HCT116 (cell line): ENCODE data around the gene MINAR1. TPM values are rescaled to one million over a fixed set of nuclear protein-coding genes. Genes with fewer than 3 reads are reported as not detected.

ENCODE experiments used
- ATAC-seq: fragments of 200-7000 bp; cut with Tn5 transposase; 2 replicates; pipeline ENCODE4 v1.9.1; 2020; ENCODE audit warnings: mild to moderate bottlenecking, moderate library complexity
- BruUV-seq: library from RNA; stranded (reverse); fragments of 400-500 nt; replicated peaks from 2 replicates; lab custom pipeline; 2021; lab: Mats Ljungman, UMichigan
- CTCF ChIA-PET: fragments of 300-600 bp; sonication (Branson Sonifier 250); formaldehyde crosslinking; loops from one replicate; lab custom pipeline; 2021; ENCODE audit warnings: antibody characterized with exemption; lab: Charles Lee
- POLR2A ChIA-PET: fragments of 300-600, 350-600 bp; sonication (Branson Sonifier 250); formaldehyde crosslinking; loops from one replicate; lab custom pipeline; 2021; ENCODE audit warnings: antibody characterized with exemption; lab: Charles Lee
- RAD21 ChIA-PET, 2 experiments: fragments of 300-600 bp; sonication (Branson Sonifier 250); formaldehyde crosslinking; loops; one replicate each; lab custom pipeline; 2023; ENCODE audit warnings: low total read pairs in 2 of 2; ENCODE audit not compliant: uncharacterized antibody in 2 of 2, unreplicated experiment in 2 of 2, low non-redundant PET in 1 of 2; lab: Charles Lee
- DNase-seq: peaks from one replicate; pipeline ENCODE4 v3.0.0-alpha.2; 2010; ENCODE audit warnings: low read depth, low spot score
- H2AFZ ChIP-seq: fragments of 200-600 bp; shearing (Covaris generic), sonication (generic); 2 replicates; pipeline ENCODE4 v1.6.1; 2017; ENCODE audit warnings: low read depth, mixed run types, mixed read lengths, antibody characterized with exemption, low read length; ENCODE audit not compliant: poor library complexity, severe bottlenecking
- H3K27ac ChIP-seq: 2 replicates; pipeline ENCODE4 v1.5.1; 2012; ENCODE audit warnings: low read depth, low read length
- H3K27me3 ChIP-seq: fragments of 200-600 bp; sonication (generic); 2 replicates; pipeline ENCODE4 v1.6.1; 2016; ENCODE audit warnings: mixed run types, low read length, mixed read lengths; ENCODE audit not compliant: insufficient read depth
- H3K36me3 ChIP-seq, 2 experiments: fragments of 200-500 bp in 1 of 2; fragments of 200-600 bp in 1 of 2; sonication (Bioruptor generic) in 1 of 2; sonication (generic) in 1 of 2; 2 replicates each; pipeline versions ENCODE4 v1.5.1 to v1.6.1; 2014 to 2016; ENCODE audit warnings: low read length in 2 of 2, inconsistent platforms in 1 of 2, mixed read lengths in 1 of 2, mixed run types in 1 of 2; ENCODE audit not compliant: insufficient read depth in 2 of 2, control insufficient read depth in 1 of 2
- H3K4me1 ChIP-seq, 2 experiments: fragments of 200-600 bp in 1 of 2; sonication (generic) in 1 of 2; 2 replicates each; pipeline versions ENCODE4 v1.5.1 to v1.6.1; 2012 to 2017; ENCODE audit warnings: low read length in 2 of 2, inconsistent platforms in 1 of 2, mild to moderate bottlenecking in 1 of 2, mixed read lengths in 1 of 2, mixed run types in 1 of 2, moderate library complexity in 1 of 2; ENCODE audit not compliant: insufficient read depth in 2 of 2, control insufficient read depth in 1 of 2
- H3K4me2 ChIP-seq: fragments of 200-600 bp; sonication (generic); 2 replicates; pipeline ENCODE4 v1.6.1; 2017; ENCODE audit warnings: mixed run types, low read length, mixed read lengths
- H3K4me3 ChIP-seq, 2 experiments: fragments of 200-600 bp in 1 of 2; sonication (generic) in 1 of 2; replicated peaks in 1 of 2; 2 replicates each; pipeline ENCODE4 v1.5.1; 2011 to 2016; ENCODE audit warnings: low read length in 2 of 2, control low read depth in 1 of 2, low read depth in 1 of 2, mild to moderate bottlenecking in 1 of 2, mixed read lengths in 1 of 2, mixed run types in 1 of 2
- H3K79me2 ChIP-seq: fragments of 200-600 bp; sonication (generic); 2 replicates; pipeline ENCODE4 v1.6.1; 2017; ENCODE audit warnings: mild to moderate bottlenecking, mixed run types, low read length, moderate library complexity, mixed read lengths; ENCODE audit not compliant: insufficient read depth
- H3K9ac ChIP-seq: fragments of 200-600 bp; sonication (generic); 2 replicates; pipeline ENCODE4 v1.6.1; 2016; ENCODE audit warnings: low read length, mixed read lengths
- H3K9me2 ChIP-seq: fragments of 200-600 bp; sonication (generic), shearing (Covaris generic); 2 replicates; pipeline ENCODE4 v1.6.1; 2017; ENCODE audit warnings: mixed run types, mild to moderate bottlenecking, moderate library complexity; ENCODE audit not compliant: insufficient read depth
- H3K9me3 ChIP-seq, 2 experiments: fragments of 200-500 bp in 1 of 2; fragments of 200-600 bp in 1 of 2; sonication (Bioruptor generic) in 1 of 2; sonication (generic) in 1 of 2; 2 replicates each; pipeline ENCODE4 v1.6.1; 2014 to 2017; ENCODE audit warnings: low read length in 2 of 2, mixed read lengths in 2 of 2, inconsistent platforms in 1 of 2, low read depth in 1 of 2, mild to moderate bottlenecking in 1 of 2, mixed run types in 1 of 2, moderate library complexity in 1 of 2; ENCODE audit not compliant: control insufficient read depth in 1 of 2, insufficient read depth in 1 of 2
- H4K20me1 ChIP-seq: fragments of 200-600 bp; sonication (generic), shearing (Covaris generic); 2 replicates; pipeline ENCODE4 v1.6.1; 2017; ENCODE audit warnings: mixed run types, mild to moderate bottlenecking, moderate library complexity; ENCODE audit not compliant: insufficient read depth
- EZH2 ChIP-seq: fragments of 200-600 bp; sonication (generic); IDR thresholded peaks from 2 replicates; pipeline ENCODE4 v1.6.1; 2017; ENCODE audit warnings: antibody characterized with exemption, mixed run types
- FOSL1 ChIP-seq: IDR thresholded peaks from 2 replicates; pipeline ENCODE4 v1.6.1; 2012; ENCODE audit warnings: low read depth
- JUND ChIP-seq: IDR thresholded peaks from 2 replicates; pipeline ENCODE4 v1.6.1; 2012
- MAX ChIP-seq: IDR thresholded peaks from 2 replicates; pipeline ENCODE4 v1.6.1; 2012
- POLR2A ChIP-seq: IDR thresholded peaks from 2 replicates; pipeline ENCODE4 v1.7.0; 2011; ENCODE audit warnings: borderline replicate concordance; ENCODE audit not compliant: insufficient read depth, insufficient read length; ENCODE audit errors: extremely low read depth
- POLR2AphosphoS5 ChIP-seq: IDR thresholded peaks from 2 replicates; pipeline ENCODE4 v1.6.1; 2011; ENCODE audit warnings: mild to moderate bottlenecking, low read depth, low read length, moderate library complexity
- REST ChIP-seq: IDR thresholded peaks from 2 replicates; pipeline ENCODE4 v1.6.1; 2012; ENCODE audit warnings: low read depth
- TCF7L2 ChIP-seq: IDR thresholded peaks from 2 replicates; pipeline ENCODE4 v1.7.0; 2011; ENCODE audit warnings: borderline replicate concordance, inconsistent platforms; ENCODE audit not compliant: insufficient read depth, insufficient read length; ENCODE audit errors: extremely low read depth
- YY1 ChIP-seq: IDR thresholded peaks from 2 replicates; pipeline ENCODE4 v1.6.1; 2011; ENCODE audit warnings: low read length, low read depth, moderate library complexity, mild to moderate bottlenecking; ENCODE audit not compliant: insufficient replicate concordance; ENCODE audit errors: extremely low read depth
- ZFX ChIP-seq: fragments of 450-650 bp; IDR thresholded peaks from 2 replicates; pipeline ENCODE4 v1.6.1; 2017
- ZNF274 ChIP-seq: fragments of 200-500 bp; sonication (Bioruptor generic); IDR thresholded peaks from 2 replicates; pipeline ENCODE4 v1.6.1; 2014; ENCODE audit warnings: mild to moderate bottlenecking, low read depth, low read length, inconsistent platforms
- intact Hi-C: fragments of 100-400 bp; cut with micrococcal nuclease; formaldehyde crosslinking; loops from 2 replicates; pipeline ENCODE4 v1.10.0; 2022
- total RNA-seq: library from RNA; stranded (reverse); gene quantifications from one replicate; pipeline ENCODE4 v1.2.1, GENCODE V29; 2021; ENCODE audit not compliant: unreplicated experiment

Gene MINAR1
- total RNA-seq, 1 experiment from 2014 or later, result 1.9 TPM

- H3K27me3 ChIP-seq, result no peaks in the 10 kb centered on the region
- H4K20me1 ChIP-seq, result no peaks in the 10 kb centered on the region
- H2AFZ ChIP-seq, result no peak overlapping the region
- ChIA-PET RAD21 (no interaction called here), CTCF (no interaction called here), POLR2A (no interaction called here)
- H3K36me3 ChIP-seq, result no peaks in the 10 kb centered on the region
- H3K4me3 ChIP-seq, result no peak overlapping the region
- no peaks in the 10 kb centered on the region for H3K4me1 ChIP-seq
- no peak for ATAC-seq
- no peaks in the 10 kb centered on the region for H3K9me2 ChIP-seq
- no peaks in the 10 kb centered on the region for H3K9me3 ChIP-seq
- H3K4me2 ChIP-seq, result no peak overlapping the region
- BruUV-seq, result no TSS peak
- intact Hi-C loops, result no loop called here
- DNase-seq, result no peak
- TF ChIP-seq MAX (no peak), ZFX (no peak), POLR2AphosphoS5 (no peak), FOSL1 (no peak), YY1 (no peak), REST (no peak), POLR2A (no peak), TCF7L2 (no peak), JUND (no peak), EZH2 (no peak), ZNF274 (no peak)
- no peak overlapping the region for H3K9ac ChIP-seq
- no peak overlapping the region for H3K27ac ChIP-seq
- no peaks in the 10 kb centered on the region for H3K79me2 ChIP-seq
These were observed 4.1 kb downstream of the MINAR1 start for GRCh38 chr15:79436037-79436780.
